Measurements from ENCODE around the gene TSKS.

DNA sequence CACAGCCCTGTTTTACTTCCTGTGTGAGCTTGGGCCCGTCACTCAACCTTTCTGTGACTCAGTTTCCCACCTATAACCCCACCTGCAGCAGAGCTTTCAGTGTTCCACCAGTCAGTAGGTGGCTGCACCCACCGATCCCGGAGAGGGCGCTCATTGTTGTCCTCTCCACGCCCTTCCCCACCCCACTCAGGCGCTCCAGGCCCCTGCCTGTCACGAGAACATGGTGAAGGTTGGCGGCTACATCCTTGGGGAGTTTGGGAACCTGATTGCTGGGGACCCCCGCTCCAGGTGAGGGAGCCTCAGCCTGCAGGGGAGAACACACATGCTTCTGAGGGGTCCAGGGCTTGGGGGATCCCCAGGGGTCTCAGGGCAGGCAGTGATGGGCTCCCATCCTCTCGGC is 37.7 kb upstream of the TSKS start:
- TF ChIP-seq, protein P1, sequence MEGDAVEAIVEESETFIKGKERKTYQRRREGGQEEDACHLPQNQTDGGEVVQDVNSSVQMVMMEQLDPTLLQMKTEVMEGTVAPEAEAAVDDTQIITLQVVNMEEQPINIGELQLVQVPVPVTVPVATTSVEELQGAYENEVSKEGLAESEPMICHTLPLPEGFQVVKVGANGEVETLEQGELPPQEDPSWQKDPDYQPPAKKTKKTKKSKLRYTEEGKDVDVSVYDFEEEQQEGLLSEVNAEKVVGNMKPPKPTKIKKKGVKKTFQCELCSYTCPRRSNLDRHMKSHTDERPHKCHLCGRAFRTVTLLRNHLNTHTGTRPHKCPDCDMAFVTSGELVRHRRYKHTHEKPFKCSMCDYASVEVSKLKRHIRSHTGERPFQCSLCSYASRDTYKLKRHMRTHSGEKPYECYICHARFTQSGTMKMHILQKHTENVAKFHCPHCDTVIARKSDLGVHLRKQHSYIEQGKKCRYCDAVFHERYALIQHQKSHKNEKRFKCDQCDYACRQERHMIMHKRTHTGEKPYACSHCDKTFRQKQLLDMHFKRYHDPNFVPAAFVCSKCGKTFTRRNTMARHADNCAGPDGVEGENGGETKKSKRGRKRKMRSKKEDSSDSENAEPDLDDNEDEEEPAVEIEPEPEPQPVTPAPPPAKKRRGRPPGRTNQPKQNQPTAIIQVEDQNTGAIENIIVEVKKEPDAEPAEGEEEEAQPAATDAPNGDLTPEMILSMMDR (IDR thresholded peaks at IDR 0.05): no peak
- no peak for TF ChIP-seq POLR2A (IDR thresholded peaks at IDR 0.05)
